Smooth muscle cell (in vitro differentiated cells): ENCODE measurements around the gene ELL. TPM values are rescaled to one million over a fixed set of nuclear protein-coding genes. Genes with fewer than 3 reads are reported as not detected.

Experiments
- DNase-seq: peaks from one replicate; lab custom pipeline; 2025; ENCODE audit not compliant: unreplicated experiment; lab: John Stamatoyannopoulos, UW
- H2AFZ ChIP-seq: fragments of 200-600 bp; sonication (generic); 2 replicates; pipeline ENCODE4 v1.6.0; 2016; ENCODE audit warnings: antibody characterized with exemption, low read depth, mild to moderate bottlenecking
- H3F3A ChIP-seq: fragments of 200-600 bp; sonication (generic); 2 replicates; pipeline ENCODE4 v1.6.0; 2017; ENCODE audit warnings: antibody characterized with exemption, low read depth
- H3K27ac ChIP-seq: fragments of 200-600 bp; sonication (generic); 2 replicates; pipeline ENCODE4 v1.5.1; 2016; ENCODE audit warnings: low read depth, mild to moderate bottlenecking
- H3K27me3 ChIP-seq: fragments of 200-600 bp; sonication (generic); 2 replicates; pipeline ENCODE4 v1.6.1; 2016; ENCODE audit warnings: low read depth, mild to moderate bottlenecking
- H3K36me3 ChIP-seq: fragments of 200-600 bp; sonication (generic); 2 replicates; pipeline ENCODE4 v1.5.1; 2016; ENCODE audit warnings: low read depth
- H3K4me1 ChIP-seq: fragments of 200-600 bp; sonication (generic); 2 replicates; pipeline ENCODE4 v1.5.1; 2016; ENCODE audit warnings: low read depth
- H3K4me2 ChIP-seq: fragments of 200-600 bp; sonication (generic); 2 replicates; pipeline ENCODE4 v1.6.0; 2016; ENCODE audit warnings: mild to moderate bottlenecking
- H3K4me3 ChIP-seq: fragments of 200-600 bp; sonication (generic); 2 replicates; pipeline ENCODE4 v1.5.1; 2016; ENCODE audit warnings: mild to moderate bottlenecking
- H3K79me2 ChIP-seq: fragments of 200-600 bp; sonication (generic); 2 replicates; pipeline ENCODE4 v1.6.0; 2016; ENCODE audit warnings: low read depth, mild to moderate bottlenecking
- H3K9ac ChIP-seq: fragments of 200-600 bp; sonication (generic); 2 replicates; pipeline ENCODE4 v1.6.0; 2016; ENCODE audit warnings: low read depth
- H3K9me3 ChIP-seq: fragments of 200-600 bp; sonication (generic); replicated peaks from 2 replicates; pipeline ENCODE4 v1.5.1; 2016; ENCODE audit warnings: low read depth
- H4K20me1 ChIP-seq: fragments of 200-600 bp; sonication (generic); 2 replicates; pipeline ENCODE4 v1.6.0; 2016; ENCODE audit warnings: low read depth
- CTCF ChIP-seq: fragments of 200-600 bp; sonication (generic); IDR thresholded peaks from 2 replicates; pipeline ENCODE4 v1.5.1; 2017; ENCODE audit warnings: borderline replicate concordance, mild to moderate bottlenecking, antibody characterized with exemption; ENCODE audit not compliant: insufficient read depth, poor library complexity, severe bottlenecking
- WGBS: methylation state at CpG from one replicate; pipeline ENCODE4 v1.1.7; 2016; ENCODE audit warnings: low lambda C conversion rate; 5-methylcytosine and 5-hydroxymethylcytosine counted together
- polyA plus RNA-seq: library from polyadenylated mRNA; unstranded; fragments of >200 nt; fragmentation: Nextera tagmentation; extraction: Ambion mirVana; gene quantifications from 2 replicates; pipeline ENCODE4 v1.2.1, GENCODE V29; 2016
- total RNA-seq: library from RNA; depleted of rRNA; stranded (reverse); fragments of >200 nt; gene quantifications from 2 replicates; pipeline ENCODE4 v1.2.3, GENCODE V29; 2014

The ELL gene
- total and polyA plus RNA-seq, 2 experiments from 2014 or later, result 12.8 to 15.2 TPM

DNA sequence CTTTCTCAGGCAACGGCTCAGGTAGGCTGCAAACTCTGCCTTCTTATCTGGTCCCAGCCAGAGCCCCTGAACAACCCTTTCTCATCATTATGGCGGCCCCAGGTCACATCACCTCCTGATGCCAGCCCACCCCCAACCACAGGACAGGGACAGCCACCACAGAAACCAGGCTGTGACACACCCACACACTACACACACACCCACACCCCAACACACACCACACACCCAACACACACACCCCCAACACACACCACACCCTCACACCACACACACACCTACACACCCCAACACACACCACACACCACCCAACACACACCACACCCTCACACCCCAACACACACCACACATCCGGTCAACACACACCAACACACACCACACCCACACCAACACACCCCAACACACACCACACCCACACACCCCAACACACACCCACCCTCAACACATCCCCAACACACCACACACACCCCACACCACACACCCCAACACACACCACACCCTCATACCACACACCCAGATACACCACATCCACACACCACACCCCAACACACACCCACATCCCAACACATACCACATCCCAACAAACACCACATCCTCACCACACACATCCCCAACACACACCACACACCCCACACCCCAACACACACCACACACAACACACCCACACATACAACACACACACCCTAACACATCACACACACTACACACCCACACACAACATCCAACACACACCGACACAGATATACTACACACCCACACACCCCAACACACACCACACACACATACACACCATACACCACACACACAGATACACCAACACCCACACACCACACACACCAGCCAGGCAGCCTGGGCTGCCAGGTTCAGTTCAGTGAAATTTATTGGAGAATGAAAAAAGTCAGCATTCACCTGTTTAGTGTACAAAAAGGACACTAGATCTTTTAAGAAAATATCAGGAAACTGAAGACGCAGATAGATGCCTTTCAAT, 79.8 kb downstream of the ELL start:
- Histone ChIP-seq H2AFZ (no peak overlapping the region), H3K27me3 (no peaks in the 10 kb centered on the region), H3K4me1 (peaks cover 21% of the 10 kb centered on the region), H3K9ac (no peak overlapping the region), H4K20me1 (peaks cover 16% of the 10 kb centered on the region), H3K4me2 (no peak overlapping the region), H3K79me2 (peaks cover 2% of the 10 kb centered on the region), H3K9me3 (no peaks in the 10 kb centered on the region), H3F3A (peaks cover 17% of the 10 kb centered on the region), H3K4me3 (no peak overlapping the region), H3K36me3 (no peaks in the 10 kb centered on the region), H3K27ac (no peak overlapping the region)
- no peak for DNase-seq
- 88% methylated on average over 4 of the region's 5 CpGs for WGBS
- no peak for TF ChIP-seq CTCF

DNA sequence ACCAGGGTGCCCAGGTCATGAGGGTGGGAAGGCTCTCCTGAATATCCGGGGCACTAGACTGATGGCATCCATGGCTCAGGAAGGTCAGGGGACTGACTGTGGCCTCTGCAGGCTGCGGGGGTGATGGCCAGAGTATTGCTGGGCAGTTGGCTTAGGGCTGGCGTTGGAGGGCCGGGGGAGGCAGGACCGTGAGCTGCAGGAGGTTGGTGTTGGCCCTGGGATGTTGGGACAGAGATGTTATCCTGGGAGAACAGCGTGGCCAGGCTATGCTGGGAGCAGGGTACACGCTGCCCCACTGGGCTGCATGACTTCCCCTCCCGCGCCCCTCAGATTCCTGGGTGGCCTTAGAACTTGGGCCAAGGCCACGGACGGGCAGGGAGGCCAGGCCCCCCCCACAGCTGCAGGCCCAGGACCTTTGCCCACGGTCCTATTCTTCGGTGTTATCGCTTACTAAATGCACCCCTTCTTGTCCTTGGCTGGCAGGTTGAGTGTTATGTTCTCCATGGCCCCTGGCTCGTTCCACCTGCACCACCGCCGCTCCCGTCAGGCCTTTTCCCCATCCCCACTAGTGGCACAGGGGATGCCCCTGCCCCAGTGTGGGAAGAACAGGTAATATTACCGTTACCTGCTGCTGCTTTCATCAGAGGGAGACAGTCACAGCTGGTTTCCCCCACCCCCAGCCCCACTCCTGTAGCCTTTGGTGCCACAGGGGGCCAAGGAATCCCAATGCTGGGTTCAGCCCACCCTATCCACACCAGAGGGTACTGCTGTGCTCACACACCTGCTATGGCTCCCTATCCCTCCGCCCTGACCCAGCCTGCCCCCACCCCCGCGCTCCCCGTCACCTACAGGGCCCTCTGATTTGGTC, 80.7 kb downstream of the ELL start:
- H3K27ac ChIP-seq, result no peak overlapping the region
- peaks cover 17% of the 10 kb centered on the region for H3F3A ChIP-seq
- WGBS, result 94% methylated on average over 18 of the region's 23 CpGs
- H3K4me3 ChIP-seq, result no peak overlapping the region
- H3K4me2 ChIP-seq, result no peak overlapping the region
- no peaks in the 10 kb centered on the region for H3K27me3 ChIP-seq
- no peak for DNase-seq
- H3K79me2 ChIP-seq, result peaks cover 2% of the 10 kb centered on the region
- no peaks in the 10 kb centered on the region for H3K36me3 ChIP-seq
- peaks cover 14% of the 10 kb centered on the region for H4K20me1 ChIP-seq
- TF ChIP-seq CTCF, result no peak
- H3K4me1 ChIP-seq, result peaks cover 25% of the 10 kb centered on the region
- no peak overlapping the region for H3K9ac ChIP-seq
- no peak overlapping the region for H2AFZ ChIP-seq
- no peaks in the 10 kb centered on the region for H3K9me3 ChIP-seq

GRCh38 chr19:18440415-18440877, 81.4 kb downstream of the ELL start:
- no peak for DNase-seq
- Histone ChIP-seq H3K4me2 (no peak overlapping the region), H3K4me1 (peaks cover 25% of the 10 kb centered on the region), H4K20me1 (peaks cover 17% of the 10 kb centered on the region), H3K4me3 (no peak overlapping the region), H3K79me2 (peaks cover 2% of the 10 kb centered on the region), H2AFZ (no peak overlapping the region), H3K9ac (no peak overlapping the region), H3F3A (peaks cover 17% of the 10 kb centered on the region), H3K27ac (no peak overlapping the region), H3K27me3 (no peaks in the 10 kb centered on the region), H3K9me3 (no peaks in the 10 kb centered on the region), H3K36me3 (no peaks in the 10 kb centered on the region)
- peak; percentile 10 for TF ChIP-seq CTCF
- WGBS, result 89% methylated on average over 11 of the region's 11 CpGs
